Colonic mucosa (tissue), 4 donors: ENCODE results near the gene RARS1. TPM values are rescaled to one million over a fixed set of nuclear protein-coding genes. Genes with fewer than 3 reads are reported as not detected.

Source experiments
- DNase-seq: peaks from one replicate; pipeline ENCODE4 v3.0.0-alpha.2; 2020
- H3K27ac ChIP-seq: fragments of 200-600 bp; one replicate; pipeline ENCODE4 v1.8.0; 2021
- H3K27me3 ChIP-seq: fragments of 200-600 bp; one replicate; pipeline ENCODE4 v1.8.0; 2021
- H3K36me3 ChIP-seq: fragments of 200-600 bp; one replicate; pipeline ENCODE4 v1.8.0; 2021
- H3K4me1 ChIP-seq: fragments of 200-600 bp; one replicate; pipeline ENCODE4 v1.8.0; 2021; ENCODE audit warnings: mild to moderate bottlenecking
- H3K4me3 ChIP-seq: fragments of 200-600 bp; one replicate; pipeline ENCODE4 v1.8.0; 2021
- H3K9ac ChIP-seq, 2 donors: one replicate each; pipeline ENCODE4 v1.7.0; 2013; ENCODE audit warnings: control low read depth in 2 of 2, low read depth in 2 of 2, low read length in 2 of 2
- H3K9me3 ChIP-seq: fragments of 200-600 bp; one replicate; pipeline ENCODE4 v1.8.0; 2021
- intact Hi-C: fragments of 100-400 bp; cut with DNase I; formaldehyde crosslinking; loops from one replicate; pipeline ENCODE4 v1.14.1; 2022
- total RNA-seq, 2 donors: library from RNA; stranded (reverse); fragmentation: NEBNext Ultra II Directional in 1 of 2; extraction: Animal tissue kit (Norgen Biotek cat#: 25700) in 1 of 2; gene quantifications; one replicate each; pipeline ENCODE4 v1.2.1, GENCODE V29; 2021
- TF ChIP-seq, protein P1 (sequence below): fragments of 200-600 bp; IDR thresholded peaks from one replicate; pipeline ENCODE4 v1.8.0; 2022; ENCODE audit warnings: antibody characterized with exemption, mild to moderate bottlenecking
- donor health status: healthy.
- donor health status: DM: no; HTN: no; CAD: no.
- donor health status: DM: no; HTN: no; CAD: no.

The RARS1 gene
- total RNA-seq, 2 donors from 2014 or later = 61.8 to 85.5 TPM

DNA sequence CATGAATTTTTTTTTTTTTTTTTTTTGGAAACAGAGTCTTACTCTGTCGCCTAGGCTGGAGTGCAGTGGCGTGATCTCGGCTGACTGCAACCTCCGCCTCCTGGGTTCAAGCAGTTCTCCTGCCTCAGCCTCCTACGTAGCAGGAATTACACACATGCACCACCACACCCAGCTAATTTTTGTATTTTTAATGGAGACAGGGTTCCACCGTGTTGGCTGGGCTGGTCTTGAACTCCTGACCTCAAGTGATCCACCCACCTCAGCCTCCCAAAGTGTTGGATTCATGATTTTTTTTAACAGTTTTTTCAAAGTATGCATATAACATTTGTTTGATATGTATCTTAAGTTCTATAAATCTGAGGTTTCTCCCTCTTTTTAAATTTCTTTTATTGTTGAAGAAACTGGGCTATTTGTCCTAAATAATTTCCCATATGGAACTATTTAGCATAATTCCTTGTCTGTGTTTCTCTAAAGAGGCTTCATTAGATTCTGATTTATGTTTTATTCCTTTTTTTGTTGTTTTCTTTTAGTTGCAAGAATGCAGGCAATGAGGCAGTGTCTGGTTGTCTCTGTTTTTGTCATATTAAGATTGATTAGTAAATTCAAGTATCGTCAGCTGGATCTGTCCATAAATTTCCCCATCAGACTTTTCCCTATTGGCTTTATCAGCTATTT is 16.4 kb downstream of the RARS1 start:
- no peaks in the 10 kb centered on the region for H3K36me3 ChIP-seq

DNA sequence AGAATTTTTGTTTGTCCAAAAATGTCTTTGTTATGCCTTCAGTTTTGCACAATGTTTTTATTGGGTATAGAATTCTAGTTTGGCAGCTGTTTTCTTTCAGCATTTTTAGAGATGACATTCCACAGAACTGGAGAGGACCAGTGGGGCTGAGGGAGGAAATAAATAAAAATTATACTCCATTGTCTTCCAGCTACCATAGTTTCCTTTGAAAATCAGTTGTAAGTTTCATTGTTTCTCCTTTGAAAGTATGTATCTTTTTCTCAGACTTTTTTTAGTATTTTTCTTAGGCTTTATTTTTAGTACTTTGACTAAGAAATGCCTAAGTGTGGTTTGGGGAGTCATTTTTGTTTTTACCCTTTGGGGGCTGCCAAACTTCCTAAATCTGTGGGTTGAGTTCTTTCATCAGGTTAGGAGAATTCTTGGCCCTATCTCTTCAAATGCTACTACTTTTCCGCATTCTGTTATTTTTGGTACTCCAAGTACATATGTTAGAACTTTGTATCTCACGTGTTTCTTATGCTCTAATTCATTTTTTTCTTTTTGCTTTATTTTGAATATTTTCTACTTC is 27.7 kb downstream of the RARS1 start:
- H3K27me3 ChIP-seq = no peaks in the 10 kb centered on the region
- peaks cover 12% of the 10 kb centered on the region for H3K36me3 ChIP-seq
- no peak for DNase-seq
- no peaks in the 10 kb centered on the region for H3K9me3 ChIP-seq
- H3K9ac ChIP-seq = no peak overlapping the region
- H3K4me1 ChIP-seq = no peaks in the 10 kb centered on the region
- intact Hi-C loops = no loop called here
- TF ChIP-seq, protein P1, sequence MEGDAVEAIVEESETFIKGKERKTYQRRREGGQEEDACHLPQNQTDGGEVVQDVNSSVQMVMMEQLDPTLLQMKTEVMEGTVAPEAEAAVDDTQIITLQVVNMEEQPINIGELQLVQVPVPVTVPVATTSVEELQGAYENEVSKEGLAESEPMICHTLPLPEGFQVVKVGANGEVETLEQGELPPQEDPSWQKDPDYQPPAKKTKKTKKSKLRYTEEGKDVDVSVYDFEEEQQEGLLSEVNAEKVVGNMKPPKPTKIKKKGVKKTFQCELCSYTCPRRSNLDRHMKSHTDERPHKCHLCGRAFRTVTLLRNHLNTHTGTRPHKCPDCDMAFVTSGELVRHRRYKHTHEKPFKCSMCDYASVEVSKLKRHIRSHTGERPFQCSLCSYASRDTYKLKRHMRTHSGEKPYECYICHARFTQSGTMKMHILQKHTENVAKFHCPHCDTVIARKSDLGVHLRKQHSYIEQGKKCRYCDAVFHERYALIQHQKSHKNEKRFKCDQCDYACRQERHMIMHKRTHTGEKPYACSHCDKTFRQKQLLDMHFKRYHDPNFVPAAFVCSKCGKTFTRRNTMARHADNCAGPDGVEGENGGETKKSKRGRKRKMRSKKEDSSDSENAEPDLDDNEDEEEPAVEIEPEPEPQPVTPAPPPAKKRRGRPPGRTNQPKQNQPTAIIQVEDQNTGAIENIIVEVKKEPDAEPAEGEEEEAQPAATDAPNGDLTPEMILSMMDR = no peak
- H3K4me3 ChIP-seq = no peak overlapping the region
- no peak overlapping the region for H3K27ac ChIP-seq

More for the DNA sequence above, 16.4 kb downstream of the RARS1 start:
- DNase-seq = no peak
- H3K4me1 ChIP-seq = no peaks in the 10 kb centered on the region
- no peaks in the 10 kb centered on the region for H3K27me3 ChIP-seq
- H3K9me3 ChIP-seq = no peaks in the 10 kb centered on the region
- no peak overlapping the region for H3K27ac ChIP-seq
- H3K9ac ChIP-seq = no peak overlapping the region
- TF ChIP-seq, protein P1 = no peak
- intact Hi-C loops = no loop called here
- no peak overlapping the region for H3K4me3 ChIP-seq

DNA sequence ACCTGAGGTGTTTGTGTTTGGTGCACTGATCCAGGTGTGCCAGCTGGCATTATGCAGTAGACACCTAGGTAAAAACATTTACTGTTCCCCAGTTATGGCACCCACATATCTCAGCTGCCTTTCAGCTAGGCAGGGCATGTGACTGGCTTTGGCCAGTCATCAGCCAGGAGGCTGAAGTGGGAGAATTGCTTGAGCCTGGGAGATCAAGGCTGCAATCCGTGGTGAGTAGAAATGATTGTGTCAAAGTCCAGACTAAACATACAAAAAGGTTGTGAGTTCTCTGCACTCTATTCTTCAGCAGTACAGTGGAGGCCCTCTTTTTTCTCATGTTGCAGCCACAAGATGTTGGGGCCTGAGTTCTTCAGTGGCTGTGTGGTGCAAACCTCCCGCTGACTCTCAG is 39.6 kb downstream of the RARS1 start:
- H3K27ac ChIP-seq = no peak overlapping the region
- no peaks in the 10 kb centered on the region for H3K9me3 ChIP-seq
- H3K36me3 ChIP-seq = no peaks in the 10 kb centered on the region
- peaks cover 3% of the 10 kb centered on the region for H3K4me1 ChIP-seq
- H3K9ac ChIP-seq = no peak overlapping the region
- DNase-seq = no peak
- H3K27me3 ChIP-seq = peaks cover 14% of the 10 kb centered on the region
- intact Hi-C loops = no loop called here
- TF ChIP-seq, protein P1 = no peak
- H3K4me3 ChIP-seq = no peak overlapping the region

DNA sequence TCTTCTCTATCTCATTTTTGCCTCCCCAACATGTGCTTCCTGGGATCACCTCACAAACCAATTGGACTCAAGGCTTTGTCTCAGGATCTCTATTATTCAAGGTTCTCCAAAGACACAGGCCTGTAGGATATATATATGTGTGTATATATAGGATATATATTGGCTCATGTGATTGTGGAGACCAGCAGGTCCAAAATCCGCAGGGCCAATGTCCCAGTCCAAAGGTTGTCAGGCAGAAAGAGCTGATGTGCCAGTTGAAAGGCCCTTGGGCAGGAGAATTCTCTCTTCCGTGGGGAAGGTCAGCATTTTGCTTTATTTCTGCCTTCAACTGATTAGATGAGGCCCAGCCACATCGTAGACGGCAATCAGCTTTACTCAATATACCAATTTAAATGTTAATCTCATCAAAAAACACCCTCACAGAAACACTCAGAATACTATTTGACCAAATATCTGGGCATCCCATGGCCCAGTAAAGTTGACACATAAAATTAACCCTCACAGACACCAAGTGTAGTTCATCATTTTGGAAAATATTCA is 41.6 kb downstream of the RARS1 start:
- Histone ChIP-seq H3K4me1 (peaks cover 3% of the 10 kb centered on the region), H3K27ac (no peak overlapping the region), H3K36me3 (no peaks in the 10 kb centered on the region), H3K9me3 (no peaks in the 10 kb centered on the region), H3K27me3 (peaks cover 16% of the 10 kb centered on the region), H3K9ac (no peak overlapping the region), H3K4me3 (no peak overlapping the region)
- TF ChIP-seq, protein P1 = no peak
- intact Hi-C loops = no loop called here
- DNase-seq = no peak

DNA sequence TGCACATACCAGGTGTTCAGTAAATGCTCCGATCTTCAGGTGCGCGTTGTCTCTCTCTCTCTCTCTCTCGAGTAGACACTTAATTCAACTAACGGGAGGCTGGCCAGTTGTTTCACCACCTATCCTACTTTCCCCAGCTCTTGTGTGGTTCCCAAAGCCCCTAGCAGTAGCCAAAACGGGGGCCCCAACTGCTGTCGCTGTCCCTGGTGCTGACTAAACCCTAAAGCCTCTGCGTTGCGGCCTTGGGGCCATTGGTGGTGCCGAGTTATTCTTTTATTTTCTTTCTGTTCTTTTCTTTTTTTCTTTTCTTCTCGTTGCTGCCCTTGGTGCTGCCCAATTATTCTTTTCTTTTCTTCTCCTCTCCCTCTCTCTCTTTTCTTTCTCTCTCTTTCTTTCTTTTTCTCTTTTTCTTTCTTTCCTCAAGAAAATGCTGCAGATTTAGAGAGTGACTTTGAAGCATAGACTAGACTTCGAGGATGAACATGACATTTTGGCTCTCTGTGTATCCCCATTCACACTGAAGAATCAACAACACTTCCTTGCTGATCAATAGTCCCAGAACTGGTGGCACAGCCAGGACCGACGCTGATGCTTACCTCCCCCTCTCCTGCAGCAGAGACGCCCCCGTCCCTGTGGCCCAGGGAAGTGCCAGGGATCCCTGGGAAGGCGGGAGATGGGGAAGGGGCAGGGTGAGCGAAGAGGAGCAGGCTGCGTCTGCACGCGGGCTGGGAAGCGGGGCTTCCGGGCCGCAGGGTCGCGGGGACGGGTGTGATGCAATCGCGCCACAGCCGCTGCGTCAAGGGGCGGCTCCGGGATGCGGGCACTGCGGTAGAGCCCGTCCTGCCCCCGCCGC is 42.5 kb downstream of the RARS1 start, which contains the start of gene FBLL1:
Gene FBLL1 (plus strand): TSS at position 785 of the 853 bp plus-strand sequence. CDS start 200 bp downstream, outside the sequence.
- no peak for DNase-seq
- no peaks in the 10 kb centered on the region for H3K9me3 ChIP-seq
- H3K9ac ChIP-seq = no peak within 1 kb of the TSS
- H3K4me1 ChIP-seq = peaks cover 3% of the 10 kb centered on the region
- TF ChIP-seq, protein P1 = no peak
- H3K27me3 ChIP-seq = peaks cover 16% of the 10 kb centered on the region
- peak within 1 kb of the TSS; percentile 32 for H3K4me3 ChIP-seq
- H3K36me3 ChIP-seq = no peaks in the 10 kb centered on the region
- intact Hi-C loops = no loop called here
- H3K27ac ChIP-seq = no peak within 1 kb of the TSS
